WTC11 (cell line): Measurements from ENCODE around the gene EML2. TPM values are rescaled to one million over a fixed set of nuclear protein-coding genes. Genes with fewer than 3 reads are reported as not detected.

Experiments used
- ATAC-seq: fragments of 200-7000 bp; cut with Tn5 transposase; 2 replicates; pipeline ENCODE4 v1.10.0; 2021; ENCODE audit warnings: mild to moderate bottlenecking, moderate library complexity
- CTCF ChIA-PET: fragments of 300-600 bp; sonication (Branson Sonifier 250); formaldehyde crosslinking; loops from one replicate; lab custom pipeline; 2021; ENCODE audit warnings: antibody characterized with exemption; lab: Charles Lee
- POLR2A ChIA-PET: fragments of 350-600 bp; sonication (Branson Sonifier 250); formaldehyde crosslinking; loops from one replicate; lab custom pipeline; 2021; ENCODE audit warnings: antibody characterized with exemption; lab: Charles Lee
- DNase-seq: peaks from one replicate; pipeline ENCODE4 v3.0.0; 2021; ENCODE audit warnings: low spot score
- H3K27ac Mint-ChIP-seq: 2 replicates; pipeline ENCODE4 v1.8.0; 2021; ENCODE audit warnings: mixed read lengths
- H3K27me3 Mint-ChIP-seq: 2 replicates; pipeline ENCODE4 v1.8.0; 2021; ENCODE audit warnings: low read depth, mild to moderate bottlenecking, moderate library complexity, mixed read lengths
- H3K36me3 Mint-ChIP-seq: 2 replicates; pipeline ENCODE4 v1.8.0; 2021; ENCODE audit warnings: mixed read lengths
- H3K4me1 Mint-ChIP-seq: 2 replicates; pipeline ENCODE4 v1.8.0; 2022; ENCODE audit warnings: mixed read lengths
- H3K4me3 Mint-ChIP-seq: 2 replicates; pipeline ENCODE4 v1.8.0; 2021; ENCODE audit warnings: mild to moderate bottlenecking, moderate library complexity, mixed read lengths
- H3K9me3 Mint-ChIP-seq: 2 replicates; pipeline ENCODE4 v1.8.0; 2021; ENCODE audit warnings: mixed read lengths
- CREM ChIP-seq: sonication (generic); formaldehyde crosslinking; IDR thresholded peaks from 2 replicates; pipeline ENCODE4 v1.8.1; 2022; ENCODE audit warnings: mild to moderate bottlenecking, missing genetic modification reagents, moderate library complexity
- E2F4 ChIP-seq: sonication (generic); formaldehyde crosslinking; IDR thresholded peaks from 2 replicates; pipeline ENCODE4 v1.8.1; 2022; ENCODE audit warnings: low read depth, mild to moderate bottlenecking, moderate library complexity, missing genetic modification reagents, borderline replicate concordance
- ESRRA ChIP-seq: sonication (generic); formaldehyde crosslinking; IDR thresholded peaks from 2 replicates; pipeline ENCODE4 v1.8.1; 2022; ENCODE audit warnings: mild to moderate bottlenecking, missing genetic modification reagents, borderline replicate concordance
- FOXJ3 ChIP-seq: sonication (generic); formaldehyde crosslinking; IDR thresholded peaks from 2 replicates; pipeline ENCODE4 v1.9.0; 2021; ENCODE audit warnings: missing genetic modification reagents, mild to moderate bottlenecking, borderline replicate concordance
- FOXP4 ChIP-seq: sonication (generic); formaldehyde crosslinking; IDR thresholded peaks from 2 replicates; pipeline ENCODE4 v1.8.0; 2022; ENCODE audit warnings: mild to moderate bottlenecking, missing genetic modification reagents
- HMGA2 ChIP-seq: fragments of 250-450 bp; sonication (Bioruptor Pico); IDR thresholded peaks from 2 replicates; pipeline ENCODE4 v1.4.0; 2021; ENCODE audit warnings: mild to moderate bottlenecking, moderate library complexity
- JUN ChIP-seq: sonication (generic); formaldehyde crosslinking; IDR thresholded peaks from 2 replicates; pipeline ENCODE4 v1.8.0; 2023; ENCODE audit warnings: mild to moderate bottlenecking, missing genetic modification reagents
- NR1H2 ChIP-seq: sonication (generic); formaldehyde crosslinking; IDR thresholded peaks from 2 replicates; pipeline ENCODE4 v1.9.0; 2021; ENCODE audit warnings: mild to moderate bottlenecking, moderate library complexity, missing genetic modification reagents
- NR2C2 ChIP-seq: sonication (generic); formaldehyde crosslinking; IDR thresholded peaks from 2 replicates; pipeline ENCODE4 v1.8.0; 2022; ENCODE audit warnings: mild to moderate bottlenecking, missing genetic modification reagents
- TEAD1 ChIP-seq: sonication (generic); formaldehyde crosslinking; IDR thresholded peaks from 2 replicates; pipeline ENCODE4 v1.8.0; 2022; ENCODE audit warnings: mild to moderate bottlenecking, missing genetic modification reagents
- ZBTB21 ChIP-seq: sonication (generic); formaldehyde crosslinking; IDR thresholded peaks from 2 replicates; pipeline ENCODE4 v1.8.1; 2023; ENCODE audit warnings: mild to moderate bottlenecking, missing genetic modification reagents, borderline replicate concordance
- ZMAT4 ChIP-seq: fragments of 250-450 bp; sonication (Bioruptor Pico); IDR thresholded peaks from 2 replicates; pipeline ENCODE4 v1.9.0; 2021; ENCODE audit warnings: mild to moderate bottlenecking
- ZNF121 ChIP-seq: sonication (generic); formaldehyde crosslinking; IDR thresholded peaks from 2 replicates; pipeline ENCODE4 v1.8.0; 2023; ENCODE audit warnings: missing genetic modification reagents
- ZNF416 ChIP-seq: fragments of 250-450 bp; sonication (Bioruptor Pico); IDR thresholded peaks from 2 replicates; pipeline ENCODE4 v1.9.0; 2021; ENCODE audit warnings: mild to moderate bottlenecking, inconsistent platforms
- ZSCAN18 ChIP-seq: fragments of 250-450 bp; sonication (Bioruptor Pico); IDR thresholded peaks from 2 replicates; pipeline ENCODE4 v2.1.2; 2022; ENCODE audit warnings: mild to moderate bottlenecking, moderate library complexity
- total RNA-seq: library from RNA; stranded (reverse); gene quantifications from 3 replicates; pipeline ENCODE4 v1.2.3, GENCODE V29; 2021
- TF ChIP-seq, protein P1 (sequence below): sonication (generic); formaldehyde crosslinking; IDR thresholded peaks from 2 replicates; pipeline ENCODE4 v1.8.1; 2023; ENCODE audit warnings: mild to moderate bottlenecking, missing genetic modification reagents, moderate library complexity
- TF ChIP-seq, protein P2 (sequence below): fragments of 250-450 bp; sonication (Bioruptor Pico); IDR thresholded peaks from 2 replicates; pipeline ENCODE4 v1.8.0; 2021; ENCODE audit warnings: mild to moderate bottlenecking
- TF ChIP-seq, protein P3 (sequence below): fragments of 250-450 bp; sonication (Bioruptor Pico); conservative IDR thresholded peaks from 2 replicates; pipeline ENCODE4 v1.9.0; 2021; ENCODE audit warnings: mild to moderate bottlenecking
- TF ChIP-seq, protein P4 (sequence below): sonication (generic); formaldehyde crosslinking; IDR thresholded peaks from 2 replicates; pipeline ENCODE4 v1.8.1; 2023; ENCODE audit warnings: mild to moderate bottlenecking, missing genetic modification reagents
- TF ChIP-seq, protein P5 (sequence below): sonication (generic); formaldehyde crosslinking; IDR thresholded peaks from 2 replicates; pipeline ENCODE4 v1.8.0; 2023; ENCODE audit warnings: missing genetic modification reagents

The EML2 gene
- total RNA-seq, 1 experiment from 2014 or later, result 63.3 TPM

DNA sequence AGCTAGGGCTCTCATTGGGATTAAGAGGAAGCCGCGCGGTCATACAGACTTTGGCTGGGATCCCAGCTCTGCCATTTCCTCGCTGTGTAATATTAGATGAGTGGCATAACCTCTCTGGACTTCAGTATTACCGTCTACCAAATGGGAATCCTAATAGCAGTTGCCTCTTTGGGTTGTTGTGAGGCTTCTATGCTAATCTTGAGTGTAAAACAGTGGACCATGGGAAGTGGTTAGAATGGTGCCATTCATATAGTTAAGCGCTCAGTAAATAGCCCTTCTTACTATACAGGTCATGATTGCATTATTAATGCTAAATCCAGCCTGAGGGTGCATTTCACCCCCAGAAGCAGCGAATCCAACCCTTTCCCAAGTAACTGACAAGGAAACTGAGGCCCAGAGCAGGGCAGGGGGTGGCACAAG is 54.0 kb downstream of the EML2 start:
- peak overlapping the region; percentile 91 for H3K4me3 Mint-ChIP-seq
- CTCF ChIA-PET, result interaction anchor here (1.1 to 1.9 kb wide), 7 partner anchors 22 to 185 kb away, joined by 3 to 16 read pairs (median 4); partner anchors contain the start of gene SIX5
- TF ChIP-seq, protein P1, sequence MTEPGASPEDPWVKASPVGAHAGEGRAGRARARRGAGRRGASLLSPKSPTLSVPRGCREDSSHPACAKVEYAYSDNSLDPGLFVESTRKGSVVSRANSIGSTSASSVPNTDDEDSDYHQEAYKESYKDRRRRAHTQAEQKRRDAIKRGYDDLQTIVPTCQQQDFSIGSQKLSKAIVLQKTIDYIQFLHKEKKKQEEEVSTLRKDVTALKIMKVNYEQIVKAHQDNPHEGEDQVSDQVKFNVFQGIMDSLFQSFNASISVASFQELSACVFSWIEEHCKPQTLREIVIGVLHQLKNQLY, result no peak
- TF ChIP-seq, protein P2, sequence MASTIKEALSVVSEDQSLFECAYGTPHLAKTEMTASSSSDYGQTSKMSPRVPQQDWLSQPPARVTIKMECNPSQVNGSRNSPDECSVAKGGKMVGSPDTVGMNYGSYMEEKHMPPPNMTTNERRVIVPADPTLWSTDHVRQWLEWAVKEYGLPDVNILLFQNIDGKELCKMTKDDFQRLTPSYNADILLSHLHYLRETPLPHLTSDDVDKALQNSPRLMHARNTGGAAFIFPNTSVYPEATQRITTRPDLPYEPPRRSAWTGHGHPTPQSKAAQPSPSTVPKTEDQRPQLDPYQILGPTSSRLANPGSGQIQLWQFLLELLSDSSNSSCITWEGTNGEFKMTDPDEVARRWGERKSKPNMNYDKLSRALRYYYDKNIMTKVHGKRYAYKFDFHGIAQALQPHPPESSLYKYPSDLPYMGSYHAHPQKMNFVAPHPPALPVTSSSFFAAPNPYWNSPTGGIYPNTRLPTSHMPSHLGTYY (CRISPR knock-in tag), result no peak
- TF ChIP-seq ZMAT4 (no peak), ZNF416 (CRISPR knock-in tag) (no peak), NR2C2 (CRISPR knock-in tag) (no peak), ESRRA (CRISPR knock-in tag) (no peak), CREM (no peak)
- TF ChIP-seq, protein P3, sequence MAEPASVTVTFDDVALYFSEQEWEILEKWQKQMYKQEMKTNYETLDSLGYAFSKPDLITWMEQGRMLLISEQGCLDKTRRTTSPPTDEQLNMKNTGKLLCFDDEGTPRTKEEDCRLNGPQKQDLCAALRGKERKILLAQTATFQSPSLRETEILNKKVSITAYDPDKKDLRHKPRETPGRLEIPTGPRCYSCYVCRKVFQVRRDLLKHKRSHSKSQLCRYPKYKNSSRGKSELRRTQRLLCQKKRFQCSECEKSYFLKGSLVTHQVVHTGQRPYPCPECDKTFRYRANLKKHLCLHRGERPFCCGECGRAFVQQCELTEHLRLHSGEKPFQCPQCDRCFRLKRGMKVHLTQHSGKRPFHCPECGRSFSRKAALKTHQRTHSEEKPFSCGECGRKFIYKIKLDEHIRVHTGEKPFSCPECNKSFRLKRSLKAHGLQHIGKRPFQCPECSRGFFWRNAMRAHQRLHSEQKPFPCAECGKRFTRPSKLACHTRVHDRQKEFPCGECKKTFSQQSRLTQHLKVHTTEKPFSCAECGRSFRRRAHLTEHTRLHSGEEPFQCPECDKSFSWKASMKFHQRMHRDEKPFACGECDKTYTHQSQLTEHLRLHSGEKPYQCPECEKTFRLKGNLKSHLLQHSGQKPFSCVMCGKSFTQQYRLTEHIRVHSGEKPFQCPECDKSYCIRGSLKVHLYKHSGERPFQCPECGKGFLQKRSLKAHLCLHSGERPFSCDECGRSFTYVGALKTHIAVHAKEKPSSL, result no peak
- TF ChIP-seq, all 79 proteins: peak for 0
- DNase-seq (no peak), ATAC-seq (no peak)
- H3K36me3 Mint-ChIP-seq, result no peaks in the 10 kb centered on the region
- H3K4me1 Mint-ChIP-seq, result peaks cover 17% of the 10 kb centered on the region
- H3K27ac Mint-ChIP-seq, result peak overlapping the region; percentile 95
- peaks cover 17% of the 10 kb centered on the region for H3K27me3 Mint-ChIP-seq
- H3K9me3 Mint-ChIP-seq, result no peaks in the 10 kb centered on the region
- POLR2A ChIA-PET, result interaction anchor here (1.5 kb wide), 1 partner anchor 85 kb away, joined by 5 read pairs; no protein-coding TSS in a partner anchor

- Mint-ChIP-seq H3K27ac (peak within 1 kb of the TSS; percentile 97), H3K4me1 (peaks cover 17% of the 10 kb centered on the region), H3K36me3 (no peaks in the 10 kb centered on the region), H3K4me3 (peak within 1 kb of the TSS; percentile 91), H3K27me3 (peaks cover 11% of the 10 kb centered on the region), H3K9me3 (no peaks in the 10 kb centered on the region)
- ATAC-seq (peak; percentile 96), DNase-seq (peak; percentile 98)
- POLR2A ChIA-PET, result interaction anchor here (0.6 to 1.5 kb wide), 3 partner anchors 86 to 184 kb away, joined by 3 to 5 read pairs (median 3); partner anchors contain the start of gene SIX5
- CTCF ChIA-PET, result interaction anchor here (0.6 to 2.9 kb wide), 20 partner anchors 14 to 185 kb away, joined by 3 to 35 read pairs (median 4); partner anchors contain the start of genes QPCTL and SIX5
- TF ChIP-seq E2F4 (CRISPR knock-in tag), result no peak
- TF ChIP-seq NR1H2 (CRISPR knock-in tag), result no peak
- TF ChIP-seq, protein P4, sequence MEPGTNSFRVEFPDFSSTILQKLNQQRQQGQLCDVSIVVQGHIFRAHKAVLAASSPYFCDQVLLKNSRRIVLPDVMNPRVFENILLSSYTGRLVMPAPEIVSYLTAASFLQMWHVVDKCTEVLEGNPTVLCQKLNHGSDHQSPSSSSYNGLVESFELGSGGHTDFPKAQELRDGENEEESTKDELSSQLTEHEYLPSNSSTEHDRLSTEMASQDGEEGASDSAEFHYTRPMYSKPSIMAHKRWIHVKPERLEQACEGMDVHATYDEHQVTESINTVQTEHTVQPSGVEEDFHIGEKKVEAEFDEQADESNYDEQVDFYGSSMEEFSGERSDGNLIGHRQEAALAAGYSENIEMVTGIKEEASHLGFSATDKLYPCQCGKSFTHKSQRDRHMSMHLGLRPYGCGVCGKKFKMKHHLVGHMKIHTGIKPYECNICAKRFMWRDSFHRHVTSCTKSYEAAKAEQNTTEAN, result no peak
- no peak for TF ChIP-seq JUN (CRISPR knock-in tag)
- no peak for TF ChIP-seq ZSCAN18 (CRISPR knock-in tag)
- no peak for TF ChIP-seq FOXJ3 (CRISPR knock-in tag)
- TF ChIP-seq, protein P1, result no peak
- TF ChIP-seq TEAD1 (CRISPR knock-in tag), result peak; percentile 51; the same call in 1 of the 2 replicates
- no peak for TF ChIP-seq ZNF121 (CRISPR knock-in tag)
- TF ChIP-seq, protein P5, sequence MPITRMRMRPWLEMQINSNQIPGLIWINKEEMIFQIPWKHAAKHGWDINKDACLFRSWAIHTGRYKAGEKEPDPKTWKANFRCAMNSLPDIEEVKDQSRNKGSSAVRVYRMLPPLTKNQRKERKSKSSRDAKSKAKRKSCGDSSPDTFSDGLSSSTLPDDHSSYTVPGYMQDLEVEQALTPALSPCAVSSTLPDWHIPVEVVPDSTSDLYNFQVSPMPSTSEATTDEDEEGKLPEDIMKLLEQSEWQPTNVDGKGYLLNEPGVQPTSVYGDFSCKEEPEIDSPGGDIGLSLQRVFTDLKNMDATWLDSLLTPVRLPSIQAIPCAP (CRISPR knock-in tag), result no peak
- TF ChIP-seq FOXP4 (CRISPR knock-in tag), result peak; percentile 73; the same call in 1 of the 2 replicates
- no peak for TF ChIP-seq HMGA2
- TF ChIP-seq ZBTB21, result peak; percentile 99
These were observed 54.7 kb downstream of the EML2 start, which contains the start of gene OPA3 for GRCh38 chr19:45584332-45585157. Gene OPA3 (minus strand): TSS chr19:45584802. CDS start chr19:45584764, 38 bp downstream.
